ENCODE measurements around the gene ARHGAP44.

The ARHGAP44 gene

GRCh38 chr17:13025258-13025627, 235.9 kb downstream of the ARHGAP44 start:
- Histone ChIP-seq H3K79me1 (ENCODE audit: low read length) (no peaks in the 10 kb centered on the region), H4K12ac (ENCODE audit: low read depth, low read length) (no peak overlapping the region), H2BK12ac (ENCODE audit: low read length) (no peak overlapping the region), H3K4me2 (ENCODE audit: low read length) (no peak overlapping the region), H2BK5ac (ENCODE audit: low read depth, low read length, poor library complexity) (no peak overlapping the region), H3K4me3 (ENCODE audit: low read depth, low read length) (no peak overlapping the region), H3K36me3 (ENCODE audit: control insufficient read depth in 1 of 2, insufficient read depth in 2 of 2, low read length in 2 of 2) (no peaks in the 10 kb centered on the region), H3K79me2 (ENCODE audit: control insufficient read depth, insufficient read depth, low read length, poor library complexity) (no peaks in the 10 kb centered on the region), H3K27ac (ENCODE audit: low read depth, low read length) (no peak overlapping the region), H3K27me3 (ENCODE audit: insufficient read depth, low read length) (no peaks in the 10 kb centered on the region), H2AK5ac (ENCODE audit: low read length) (no peak overlapping the region), H4K8ac (ENCODE audit: low read depth, low read length) (no peak overlapping the region), H2AFZ (ENCODE audit: insufficient read depth, low read length, poor library complexity) (no peak overlapping the region), H3K23ac (ENCODE audit: low read length) (no peak overlapping the region), H2BK120ac (ENCODE audit: insufficient read depth, low read length, poor library complexity) (no peak overlapping the region), H3K9me3 (ENCODE audit: insufficient read depth, low read depth, low read length) (no peaks in the 10 kb centered on the region), H3K14ac (ENCODE audit: low read length) (no peak overlapping the region), H3K18ac (ENCODE audit: low read length) (no peak overlapping the region), H3K9ac (ENCODE audit: low read length) (no peak overlapping the region), H4K91ac (ENCODE audit: low read depth, low read length) (no peak overlapping the region), H3K4ac (ENCODE audit: low read depth, low read length) (no peak overlapping the region), H3K4me1 (ENCODE audit: control insufficient read depth in 1 of 2, insufficient read depth in 2 of 2, low read length in 2 of 2) (peaks cover 0 to 4% of the 10 kb centered on the region in 2 experiments)
- DNase-seq: no peak
- no CpG with 5 or more reads among the region's 5 CpGs for WGBS (ENCODE audit: extremely low coverage, insufficient coverage, insufficient read length)

GRCh38 chr17:13025687-13026086, 236.4 kb downstream of the ARHGAP44 start:
- Histone ChIP-seq H2AK5ac (ENCODE audit: low read length) (no peak overlapping the region), H4K12ac (ENCODE audit: low read depth, low read length) (no peak overlapping the region), H4K91ac (ENCODE audit: low read depth, low read length) (no peak overlapping the region), H3K27ac (ENCODE audit: low read depth, low read length) (no peak overlapping the region), H3K14ac (ENCODE audit: low read length) (no peak overlapping the region), H2BK12ac (ENCODE audit: low read length) (no peak overlapping the region), H3K4me3 (ENCODE audit: low read depth, low read length) (no peak overlapping the region), H3K9ac (ENCODE audit: low read length) (no peak overlapping the region), H3K27me3 (ENCODE audit: insufficient read depth, low read length) (no peaks in the 10 kb centered on the region), H3K36me3 (ENCODE audit: control insufficient read depth in 1 of 2, insufficient read depth in 2 of 2, low read length in 2 of 2) (no peaks in the 10 kb centered on the region), H3K23ac (ENCODE audit: low read length) (no peak overlapping the region), H4K8ac (ENCODE audit: low read depth, low read length) (no peak overlapping the region), H3K9me3 (ENCODE audit: insufficient read depth, low read depth, low read length) (no peaks in the 10 kb centered on the region), H3K18ac (ENCODE audit: low read length) (no peak overlapping the region), H2AFZ (ENCODE audit: insufficient read depth, low read length, poor library complexity) (no peak overlapping the region), H3K4me2 (ENCODE audit: low read length) (no peak overlapping the region), H2BK5ac (ENCODE audit: low read depth, low read length, poor library complexity) (no peak overlapping the region), H3K4me1 (ENCODE audit: control insufficient read depth in 1 of 2, insufficient read depth in 2 of 2, low read length in 2 of 2) (peaks cover 0 to 4% of the 10 kb centered on the region in 2 experiments), H3K79me1 (ENCODE audit: low read length) (no peaks in the 10 kb centered on the region), H2BK120ac (ENCODE audit: insufficient read depth, low read length, poor library complexity) (no peak overlapping the region), H3K79me2 (ENCODE audit: control insufficient read depth, insufficient read depth, low read length, poor library complexity) (no peaks in the 10 kb centered on the region), H3K4ac (ENCODE audit: low read depth, low read length) (no peak overlapping the region)
- DNase-seq: no peak

- Histone ChIP-seq H3K79me1 (ENCODE audit: low read length) (no peaks in the 10 kb centered on the region), H3K14ac (ENCODE audit: low read length) (no peak overlapping the region), H3K18ac (ENCODE audit: low read length) (no peak overlapping the region), H3K27ac (ENCODE audit: low read depth, low read length) (no peak overlapping the region), H3K4me3 (ENCODE audit: low read depth, low read length) (no peak overlapping the region), H3K23ac (ENCODE audit: low read length) (no peak overlapping the region), H3K27me3 (ENCODE audit: insufficient read depth, low read length) (no peaks in the 10 kb centered on the region), H3K4me1 (ENCODE audit: control insufficient read depth in 1 of 2, insufficient read depth in 2 of 2, low read length in 2 of 2) (peaks cover 0 to 4% of the 10 kb centered on the region in 2 experiments), H4K8ac (ENCODE audit: low read depth, low read length) (no peak overlapping the region), H3K9me3 (ENCODE audit: insufficient read depth, low read depth, low read length) (no peaks in the 10 kb centered on the region), H3K4me2 (ENCODE audit: low read length) (no peak overlapping the region), H3K9ac (ENCODE audit: low read length) (no peak overlapping the region), H3K79me2 (ENCODE audit: control insufficient read depth, insufficient read depth, low read length, poor library complexity) (no peaks in the 10 kb centered on the region), H4K91ac (ENCODE audit: low read depth, low read length) (no peak overlapping the region), H2AK5ac (ENCODE audit: low read length) (no peak overlapping the region), H2BK12ac (ENCODE audit: low read length) (no peak overlapping the region), H2AFZ (ENCODE audit: insufficient read depth, low read length, poor library complexity) (no peak overlapping the region), H4K12ac (ENCODE audit: low read depth, low read length) (no peak overlapping the region), H3K36me3 (ENCODE audit: control insufficient read depth in 1 of 2, insufficient read depth in 2 of 2, low read length in 2 of 2) (no peaks in the 10 kb centered on the region), H2BK5ac (ENCODE audit: low read depth, low read length, poor library complexity) (no peak overlapping the region), H2BK120ac (ENCODE audit: insufficient read depth, low read length, poor library complexity) (no peak overlapping the region), H3K4ac (ENCODE audit: low read depth, low read length) (no peak overlapping the region)
- peak; percentile 6 to 26 for DNase-seq
- no CpG with 5 or more reads among the region's 5 CpGs for WGBS (ENCODE audit: extremely low coverage, insufficient coverage, insufficient read length)
These were observed 237.9 kb downstream of the ARHGAP44 start for GRCh38 chr17:13027246-13027645.

GRCh38 chr17:13029340-13029739, 240.0 kb downstream of the ARHGAP44 start:
- H3K27ac ChIP-seq (ENCODE audit: low read depth, low read length): no peak overlapping the region
- no peak overlapping the region for H2AK5ac ChIP-seq (ENCODE audit: low read length)
- no peak overlapping the region for H2BK120ac ChIP-seq (ENCODE audit: insufficient read depth, low read length, poor library complexity)
- no peak overlapping the region for H4K91ac ChIP-seq (ENCODE audit: low read depth, low read length)
- H3K4me1 ChIP-seq (ENCODE audit: control insufficient read depth in 1 of 2, insufficient read depth in 2 of 2, low read length in 2 of 2): peaks cover 0 to 4% of the 10 kb centered on the region in 2 experiments
- no peaks in the 10 kb centered on the region for H3K79me1 ChIP-seq (ENCODE audit: low read length)
- no CpG with 5 or more reads among the region's 2 CpGs for WGBS (ENCODE audit: extremely low coverage, insufficient coverage, insufficient read length)
- no peak overlapping the region for H3K9ac ChIP-seq (ENCODE audit: low read length)
- H3K79me2 ChIP-seq (ENCODE audit: control insufficient read depth, insufficient read depth, low read length, poor library complexity): no peaks in the 10 kb centered on the region
- H2BK5ac ChIP-seq (ENCODE audit: low read depth, low read length, poor library complexity): no peak overlapping the region
- H3K18ac ChIP-seq (ENCODE audit: low read length): no peak overlapping the region
- H3K4ac ChIP-seq (ENCODE audit: low read depth, low read length): no peak overlapping the region
- H3K4me3 ChIP-seq (ENCODE audit: low read depth, low read length): no peak overlapping the region
- no peak overlapping the region for H3K14ac ChIP-seq (ENCODE audit: low read length)
- H4K8ac ChIP-seq (ENCODE audit: low read depth, low read length): no peak overlapping the region
- no peak overlapping the region for H2AFZ ChIP-seq (ENCODE audit: insufficient read depth, low read length, poor library complexity)
- H2BK12ac ChIP-seq (ENCODE audit: low read length): no peak overlapping the region
- no peak overlapping the region for H4K12ac ChIP-seq (ENCODE audit: low read depth, low read length)
- no peaks in the 10 kb centered on the region for H3K36me3 ChIP-seq (ENCODE audit: control insufficient read depth in 1 of 2, insufficient read depth in 2 of 2, low read length in 2 of 2)
- H3K9me3 ChIP-seq (ENCODE audit: insufficient read depth, low read depth, low read length): no peaks in the 10 kb centered on the region
- no peak overlapping the region for H3K23ac ChIP-seq (ENCODE audit: low read length)
- no peaks in the 10 kb centered on the region for H3K27me3 ChIP-seq (ENCODE audit: insufficient read depth, low read length)
- DNase-seq: no peak
- no peak overlapping the region for H3K4me2 ChIP-seq (ENCODE audit: low read length)
